GM23338 (cell line): ENCODE measurements around the gene SOD2.

Experiments used
- CREB1 ChIP-seq: fragments of 250-450 bp; sonication (Bioruptor Pico); IDR thresholded peaks from 2 replicates; pipeline ENCODE4 v1.5.0; 2020; ENCODE audit warnings: low read depth, mild to moderate bottlenecking, moderate library complexity
- EZH2 ChIP-seq: fragments of 200-600 bp; sonication (generic); IDR thresholded peaks from one replicate; pipeline ENCODE4 v1.8.0; 2017; ENCODE audit warnings: antibody characterized with exemption, mild to moderate bottlenecking, low read depth; ENCODE audit not compliant: unreplicated experiment
- EZH2phosphoT487 ChIP-seq: fragments of 200-600 bp; sonication (generic); IDR thresholded peaks from one replicate; pipeline ENCODE4 v1.8.1; 2018; ENCODE audit warnings: antibody characterized with exemption; ENCODE audit not compliant: unreplicated experiment
- JUNB ChIP-seq: IDR thresholded peaks from one replicate; pipeline ENCODE4 v1.6.1; 2016; ENCODE audit warnings: antibody characterized with exemption; ENCODE audit not compliant: unreplicated experiment
- NANOG ChIP-seq: IDR thresholded peaks from 2 replicates; pipeline ENCODE4 v1.6.1; 2016; ENCODE audit warnings: antibody characterized with exemption, borderline replicate concordance
- POLR2AphosphoS5 ChIP-seq: IDR thresholded peaks from 2 replicates; pipeline ENCODE4 v1.6.1; 2016; ENCODE audit warnings: antibody characterized with exemption, low read depth
- ZNF114 ChIP-seq: fragments of 250-450 bp; sonication (Bioruptor Pico); IDR thresholded peaks from 2 replicates; pipeline ENCODE4 v1.5.0; 2020; ENCODE audit warnings: mild to moderate bottlenecking, moderate library complexity
- ZNF331 ChIP-seq: fragments of 250-450 bp; sonication (Bioruptor Pico); IDR thresholded peaks from 2 replicates; pipeline ENCODE4 v1.5.0; 2020; ENCODE audit warnings: low read depth, mild to moderate bottlenecking, moderate library complexity
- TF ChIP-seq, protein P1 (sequence below), 2 experiments: fragments of 200-600 bp in 1 of 2; sonication (generic) in 1 of 2; conservative IDR thresholded peaks; 2 replicates each; pipeline versions ENCODE4 v1.5.1 to v1.6.1; 2016 to 2017; ENCODE audit warnings: antibody characterized with exemption in 2 of 2, low read depth in 2 of 2, mild to moderate bottlenecking in 2 of 2, moderate library complexity in 1 of 2
- TF ChIP-seq, protein P2 (sequence below): IDR thresholded peaks from one replicate; pipeline ENCODE4 v1.6.1; 2018; ENCODE audit warnings: antibody characterized with exemption; ENCODE audit not compliant: unreplicated experiment
- TF ChIP-seq, protein P3 (sequence below): fragments of 250-450 bp; sonication (Bioruptor Pico); IDR thresholded peaks from 2 replicates; pipeline ENCODE4 v1.5.0; 2020; ENCODE audit warnings: mild to moderate bottlenecking, moderate library complexity
- TF ChIP-seq, protein P4 (sequence below): IDR thresholded peaks from 2 replicates; pipeline ENCODE4 v1.6.1; 2016; ENCODE audit warnings: antibody characterized with exemption

DNA sequence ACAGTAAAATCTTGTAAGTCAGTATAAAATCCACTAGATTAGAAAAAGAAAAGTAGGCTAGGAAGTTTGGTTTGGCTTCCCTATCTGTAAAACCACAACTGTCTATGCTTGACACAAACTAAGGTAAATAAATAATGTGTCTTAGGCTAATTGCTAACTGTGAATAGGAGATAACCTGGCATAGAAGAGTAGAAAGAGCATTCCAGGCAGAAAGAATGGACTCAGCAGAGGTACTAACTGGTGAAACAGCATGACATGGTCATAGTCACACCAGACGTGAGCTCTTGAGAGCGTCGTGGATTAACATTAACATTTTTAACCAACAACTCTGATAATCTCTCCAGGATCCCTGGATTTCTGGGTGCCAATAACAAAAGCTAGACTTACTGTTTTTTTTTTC lies 25.6 kb upstream of the SOD2 start:
- TF ChIP-seq, protein P1, sequence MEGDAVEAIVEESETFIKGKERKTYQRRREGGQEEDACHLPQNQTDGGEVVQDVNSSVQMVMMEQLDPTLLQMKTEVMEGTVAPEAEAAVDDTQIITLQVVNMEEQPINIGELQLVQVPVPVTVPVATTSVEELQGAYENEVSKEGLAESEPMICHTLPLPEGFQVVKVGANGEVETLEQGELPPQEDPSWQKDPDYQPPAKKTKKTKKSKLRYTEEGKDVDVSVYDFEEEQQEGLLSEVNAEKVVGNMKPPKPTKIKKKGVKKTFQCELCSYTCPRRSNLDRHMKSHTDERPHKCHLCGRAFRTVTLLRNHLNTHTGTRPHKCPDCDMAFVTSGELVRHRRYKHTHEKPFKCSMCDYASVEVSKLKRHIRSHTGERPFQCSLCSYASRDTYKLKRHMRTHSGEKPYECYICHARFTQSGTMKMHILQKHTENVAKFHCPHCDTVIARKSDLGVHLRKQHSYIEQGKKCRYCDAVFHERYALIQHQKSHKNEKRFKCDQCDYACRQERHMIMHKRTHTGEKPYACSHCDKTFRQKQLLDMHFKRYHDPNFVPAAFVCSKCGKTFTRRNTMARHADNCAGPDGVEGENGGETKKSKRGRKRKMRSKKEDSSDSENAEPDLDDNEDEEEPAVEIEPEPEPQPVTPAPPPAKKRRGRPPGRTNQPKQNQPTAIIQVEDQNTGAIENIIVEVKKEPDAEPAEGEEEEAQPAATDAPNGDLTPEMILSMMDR (conservative IDR thresholded peaks at IDR 0.05; ENCODE audit: low read depth in 2 of 2) = no peak
- TF ChIP-seq CREB1 = no peak
- no peak for TF ChIP-seq POLR2AphosphoS5
- no peak for TF ChIP-seq EZH2
- TF ChIP-seq, protein P2, sequence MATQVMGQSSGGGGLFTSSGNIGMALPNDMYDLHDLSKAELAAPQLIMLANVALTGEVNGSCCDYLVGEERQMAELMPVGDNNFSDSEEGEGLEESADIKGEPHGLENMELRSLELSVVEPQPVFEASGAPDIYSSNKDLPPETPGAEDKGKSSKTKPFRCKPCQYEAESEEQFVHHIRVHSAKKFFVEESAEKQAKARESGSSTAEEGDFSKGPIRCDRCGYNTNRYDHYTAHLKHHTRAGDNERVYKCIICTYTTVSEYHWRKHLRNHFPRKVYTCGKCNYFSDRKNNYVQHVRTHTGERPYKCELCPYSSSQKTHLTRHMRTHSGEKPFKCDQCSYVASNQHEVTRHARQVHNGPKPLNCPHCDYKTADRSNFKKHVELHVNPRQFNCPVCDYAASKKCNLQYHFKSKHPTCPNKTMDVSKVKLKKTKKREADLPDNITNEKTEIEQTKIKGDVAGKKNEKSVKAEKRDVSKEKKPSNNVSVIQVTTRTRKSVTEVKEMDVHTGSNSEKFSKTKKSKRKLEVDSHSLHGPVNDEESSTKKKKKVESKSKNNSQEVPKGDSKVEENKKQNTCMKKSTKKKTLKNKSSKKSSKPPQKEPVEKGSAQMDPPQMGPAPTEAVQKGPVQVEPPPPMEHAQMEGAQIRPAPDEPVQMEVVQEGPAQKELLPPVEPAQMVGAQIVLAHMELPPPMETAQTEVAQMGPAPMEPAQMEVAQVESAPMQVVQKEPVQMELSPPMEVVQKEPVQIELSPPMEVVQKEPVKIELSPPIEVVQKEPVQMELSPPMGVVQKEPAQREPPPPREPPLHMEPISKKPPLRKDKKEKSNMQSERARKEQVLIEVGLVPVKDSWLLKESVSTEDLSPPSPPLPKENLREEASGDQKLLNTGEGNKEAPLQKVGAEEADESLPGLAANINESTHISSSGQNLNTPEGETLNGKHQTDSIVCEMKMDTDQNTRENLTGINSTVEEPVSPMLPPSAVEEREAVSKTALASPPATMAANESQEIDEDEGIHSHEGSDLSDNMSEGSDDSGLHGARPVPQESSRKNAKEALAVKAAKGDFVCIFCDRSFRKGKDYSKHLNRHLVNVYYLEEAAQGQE = no peak
- TF ChIP-seq, protein P3, sequence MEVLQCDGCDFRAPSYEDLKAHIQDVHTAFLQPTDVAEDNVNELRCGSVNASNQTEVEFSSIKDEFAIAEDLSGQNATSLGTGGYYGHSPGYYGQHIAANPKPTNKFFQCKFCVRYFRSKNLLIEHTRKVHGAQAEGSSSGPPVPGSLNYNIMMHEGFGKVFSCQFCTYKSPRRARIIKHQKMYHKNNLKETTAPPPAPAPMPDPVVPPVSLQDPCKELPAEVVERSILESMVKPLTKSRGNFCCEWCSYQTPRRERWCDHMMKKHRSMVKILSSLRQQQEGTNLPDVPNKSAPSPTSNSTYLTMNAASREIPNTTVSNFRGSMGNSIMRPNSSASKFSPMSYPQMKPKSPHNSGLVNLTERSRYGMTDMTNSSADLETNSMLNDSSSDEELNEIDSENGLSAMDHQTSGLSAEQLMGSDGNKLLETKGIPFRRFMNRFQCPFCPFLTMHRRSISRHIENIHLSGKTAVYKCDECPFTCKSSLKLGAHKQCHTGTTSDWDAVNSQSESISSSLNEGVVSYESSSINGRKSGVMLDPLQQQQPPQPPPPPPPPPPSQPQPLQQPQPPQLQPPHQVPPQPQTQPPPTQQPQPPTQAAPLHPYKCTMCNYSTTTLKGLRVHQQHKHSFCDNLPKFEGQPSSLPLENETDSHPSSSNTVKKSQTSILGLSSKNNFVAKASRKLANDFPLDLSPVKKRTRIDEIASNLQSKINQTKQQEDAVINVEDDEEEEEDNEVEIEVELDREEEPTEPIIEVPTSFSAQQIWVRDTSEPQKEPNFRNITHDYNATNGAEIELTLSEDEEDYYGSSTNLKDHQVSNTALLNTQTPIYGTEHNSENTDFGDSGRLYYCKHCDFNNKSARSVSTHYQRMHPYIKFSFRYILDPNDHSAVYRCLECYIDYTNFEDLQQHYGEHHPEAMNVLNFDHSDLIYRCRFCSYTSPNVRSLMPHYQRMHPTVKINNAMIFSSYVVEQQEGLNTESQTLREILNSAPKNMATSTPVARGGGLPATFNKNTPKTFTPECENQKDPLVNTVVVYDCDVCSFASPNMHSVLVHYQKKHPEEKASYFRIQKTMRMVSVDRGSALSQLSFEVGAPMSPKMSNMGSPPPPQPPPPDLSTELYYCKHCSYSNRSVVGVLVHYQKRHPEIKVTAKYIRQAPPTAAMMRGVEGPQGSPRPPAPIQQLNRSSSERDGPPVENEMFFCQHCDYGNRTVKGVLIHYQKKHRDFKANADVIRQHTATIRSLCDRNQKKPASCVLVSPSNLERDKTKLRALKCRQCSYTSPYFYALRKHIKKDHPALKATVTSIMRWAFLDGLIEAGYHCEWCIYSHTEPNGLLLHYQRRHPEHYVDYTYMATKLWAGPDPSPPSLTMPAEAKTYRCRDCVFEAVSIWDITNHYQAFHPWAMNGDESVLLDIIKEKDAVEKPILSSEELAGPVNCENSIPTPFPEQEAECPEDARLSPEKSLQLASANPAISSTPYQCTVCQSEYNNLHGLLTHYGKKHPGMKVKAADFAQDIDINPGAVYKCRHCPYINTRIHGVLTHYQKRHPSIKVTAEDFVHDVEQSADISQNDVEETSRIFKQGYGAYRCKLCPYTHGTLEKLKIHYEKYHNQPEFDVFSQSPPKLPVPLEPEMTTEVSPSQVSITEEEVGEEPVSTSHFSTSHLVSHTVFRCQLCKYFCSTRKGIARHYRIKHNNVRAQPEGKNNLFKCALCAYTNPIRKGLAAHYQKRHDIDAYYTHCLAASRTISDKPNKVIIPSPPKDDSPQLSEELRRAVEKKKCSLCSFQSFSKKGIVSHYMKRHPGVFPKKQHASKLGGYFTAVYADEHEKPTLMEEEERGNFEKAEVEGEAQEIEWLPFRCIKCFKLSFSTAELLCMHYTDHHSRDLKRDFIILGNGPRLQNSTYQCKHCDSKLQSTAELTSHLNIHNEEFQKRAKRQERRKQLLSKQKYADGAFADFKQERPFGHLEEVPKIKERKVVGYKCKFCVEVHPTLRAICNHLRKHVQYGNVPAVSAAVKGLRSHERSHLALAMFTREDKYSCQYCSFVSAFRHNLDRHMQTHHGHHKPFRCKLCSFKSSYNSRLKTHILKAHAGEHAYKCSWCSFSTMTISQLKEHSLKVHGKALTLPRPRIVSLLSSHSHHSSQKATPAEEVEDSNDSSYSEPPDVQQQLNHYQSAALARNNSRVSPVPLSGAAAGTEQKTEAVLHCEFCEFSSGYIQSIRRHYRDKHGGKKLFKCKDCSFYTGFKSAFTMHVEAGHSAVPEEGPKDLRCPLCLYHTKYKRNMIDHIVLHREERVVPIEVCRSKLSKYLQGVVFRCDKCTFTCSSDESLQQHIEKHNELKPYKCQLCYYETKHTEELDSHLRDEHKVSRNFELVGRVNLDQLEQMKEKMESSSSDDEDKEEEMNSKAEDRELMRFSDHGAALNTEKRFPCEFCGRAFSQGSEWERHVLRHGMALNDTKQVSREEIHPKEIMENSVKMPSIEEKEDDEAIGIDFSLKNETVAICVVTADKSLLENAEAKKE (CRISPR knock-in tag) = no peak
- TF ChIP-seq ZNF114 (CRISPR knock-in tag) = no peak
- no peak for TF ChIP-seq EZH2phosphoT487
- no peak for TF ChIP-seq NANOG
- TF ChIP-seq, protein P4, sequence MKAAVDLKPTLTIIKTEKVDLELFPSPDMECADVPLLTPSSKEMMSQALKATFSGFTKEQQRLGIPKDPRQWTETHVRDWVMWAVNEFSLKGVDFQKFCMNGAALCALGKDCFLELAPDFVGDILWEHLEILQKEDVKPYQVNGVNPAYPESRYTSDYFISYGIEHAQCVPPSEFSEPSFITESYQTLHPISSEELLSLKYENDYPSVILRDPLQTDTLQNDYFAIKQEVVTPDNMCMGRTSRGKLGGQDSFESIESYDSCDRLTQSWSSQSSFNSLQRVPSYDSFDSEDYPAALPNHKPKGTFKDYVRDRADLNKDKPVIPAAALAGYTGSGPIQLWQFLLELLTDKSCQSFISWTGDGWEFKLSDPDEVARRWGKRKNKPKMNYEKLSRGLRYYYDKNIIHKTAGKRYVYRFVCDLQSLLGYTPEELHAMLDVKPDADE = no peak
- TF ChIP-seq JUNB = no peak
- TF ChIP-seq ZNF331 (CRISPR knock-in tag) = no peak
